Midbrain (tissue), 1 donor: ENCODE results near the gene SPRR2F.

Experiments
- DNase-seq: peaks from one replicate; lab custom pipeline; 2025; lab: John Stamatoyannopoulos, UW

Gene SPRR2F

DNA sequence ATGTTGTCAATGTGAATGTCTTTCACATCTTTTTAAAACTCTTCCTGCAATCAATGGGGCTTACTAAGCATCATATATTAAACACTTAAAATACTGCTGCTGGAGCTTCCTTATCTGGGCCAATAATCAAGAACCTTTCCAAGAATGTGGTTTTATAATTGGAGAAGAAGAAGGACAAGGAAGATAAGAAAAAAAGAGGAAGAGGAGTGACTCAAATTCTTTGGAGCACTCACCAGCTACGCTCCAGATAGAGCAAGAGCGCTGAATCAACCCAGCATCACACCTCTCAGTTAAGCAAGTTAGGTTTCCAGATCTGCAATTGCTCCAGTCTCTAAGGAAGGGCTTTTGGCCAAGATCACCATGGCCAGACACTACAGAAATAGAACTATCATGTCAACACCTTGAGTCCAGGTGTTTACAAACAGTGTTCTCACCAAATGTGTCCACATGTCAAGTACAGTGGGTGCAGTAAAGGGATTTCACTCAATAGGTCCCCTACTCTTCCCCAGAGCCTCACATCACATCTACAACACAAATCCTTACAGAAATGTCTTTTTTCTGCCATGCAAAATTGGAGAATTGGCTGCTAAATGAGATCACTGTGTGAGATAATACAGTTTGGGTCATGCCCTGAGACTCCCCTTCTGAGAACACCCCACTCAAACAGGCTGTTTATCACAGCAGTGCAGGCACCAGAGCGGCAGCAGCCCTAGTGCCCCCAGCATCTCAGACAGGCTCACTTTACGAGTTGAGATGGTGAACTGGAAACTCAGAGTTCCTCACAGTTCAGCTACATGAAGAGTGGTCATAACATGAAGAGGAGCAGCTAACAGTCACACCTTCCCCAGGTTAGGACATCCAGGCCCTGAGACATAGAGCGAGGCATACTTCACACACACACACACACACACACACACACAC is 40.2 kb downstream of the SPRR2F start:
- DNase-seq = no peak

DNA sequence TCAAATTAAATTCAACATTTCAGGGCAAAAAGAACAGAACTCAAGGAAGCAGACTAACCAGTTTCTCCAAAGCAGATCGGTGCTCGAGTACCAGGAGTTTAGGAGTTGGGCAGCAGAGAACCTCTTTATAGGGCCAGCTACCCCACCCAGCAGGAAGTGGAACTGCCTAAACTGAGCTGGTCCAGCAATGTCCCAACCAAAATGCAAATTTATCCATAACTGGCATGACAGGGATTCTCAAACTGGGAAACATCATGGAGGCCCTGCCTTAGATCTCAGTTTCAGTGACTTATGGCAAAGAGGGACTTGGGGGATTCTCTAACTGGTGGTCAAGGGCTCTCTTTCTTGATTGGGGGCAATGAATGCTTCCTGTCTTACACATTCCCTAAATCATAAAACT is 41.8 kb downstream of the SPRR2F start, which contains the start of gene SPRR2B:
Gene SPRR2B, minus strand, starts transcription at position 101 of the 400 bp plus-strand sequence. CDS start 772 bp downstream, outside the sequence.
- DNase-seq = no peak

DNA sequence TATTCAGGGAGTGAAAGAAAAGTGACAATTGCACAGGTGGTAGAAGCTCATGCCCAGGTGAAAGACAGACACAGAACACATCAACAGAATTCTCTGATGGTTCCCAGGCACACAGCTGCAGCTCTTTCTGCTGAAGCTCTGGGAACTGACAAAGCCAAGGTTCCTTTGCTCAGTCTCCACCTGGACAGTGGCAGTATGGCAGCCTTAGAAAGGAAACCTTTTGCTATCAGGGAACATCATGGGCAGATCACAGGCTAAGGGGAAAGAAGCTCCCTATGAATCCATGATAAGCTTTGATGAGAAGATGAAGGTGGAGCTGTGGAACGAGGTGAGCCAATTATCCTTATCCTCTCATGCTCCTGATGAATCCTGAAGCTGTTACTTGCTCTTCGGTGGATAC is 43.1 kb downstream of the SPRR2F start:
- no peak for DNase-seq
